Uterus (tissue), 4 donors: Measurements from ENCODE around the gene DAP. TPM values are rescaled to one million over a fixed set of nuclear protein-coding genes. Genes with fewer than 3 reads are reported as not detected.

Experiments
- DNase-seq, 2 donors: peaks; one replicate each; pipeline ENCODE4 v3.0.0-alpha.2; 2019 to 2020
- H3K27ac ChIP-seq, 2 donors: fragments of 200-600 bp; sonication (generic); 1 replicate in 1 of 2; 2 replicates in 1 of 2; pipeline ENCODE4 v1.5.1; 2016 to 2018
- H3K27me3 ChIP-seq, 2 donors: fragments of 200-600 bp; sonication (generic); one replicate each; pipeline ENCODE4 v1.5.1; 2018 to 2019; ENCODE audit warnings: control low read depth in 1 of 2
- H3K36me3 ChIP-seq, 2 donors: fragments of 200-600 bp; sonication (generic); one replicate each; pipeline ENCODE4 v1.5.1; 2019; ENCODE audit warnings: control low read depth in 1 of 2
- H3K4me1 ChIP-seq, 2 donors: fragments of 200-600 bp; sonication (generic); one replicate each; pipeline ENCODE4 v1.5.1; 2018 to 2019; ENCODE audit warnings: control low read depth in 1 of 2
- H3K4me3 ChIP-seq, 2 donors: fragments of 200-600 bp; sonication (generic); 1 replicate in 1 of 2; 2 replicates in 1 of 2; pipeline ENCODE4 v1.5.1; 2018 to 2019; ENCODE audit warnings: mild to moderate bottlenecking in 1 of 2
- H3K9me3 ChIP-seq, 2 donors: fragments of 200-600 bp; sonication (generic); one replicate each; pipeline ENCODE4 v1.5.1; 2019; ENCODE audit warnings: control low read depth in 1 of 2
- CTCF ChIP-seq, 4 experiments: fragments of 200-600 bp in 2 of 4; fragments of 450-650 bp in 2 of 4; sonication (generic) in 2 of 4; IDR thresholded peaks; one replicate each; pipeline ENCODE4 v1.5.1; 2016 to 2019; ENCODE audit warnings: antibody characterized with exemption in 4 of 4, mild to moderate bottlenecking in 2 of 4, moderate library complexity in 1 of 4
- POLR2A ChIP-seq, 2 donors: fragments of 450-650 bp; IDR thresholded peaks; one replicate each; pipeline ENCODE4 v1.6.1; 2016; ENCODE audit warnings: antibody characterized with exemption in 2 of 2, mild to moderate bottlenecking in 1 of 2, moderate library complexity in 1 of 2
- intact Hi-C: fragments of 100-400 bp; cut with DNase I; formaldehyde crosslinking; loops from one replicate; pipeline ENCODE4 v1.15.1; 2023; ENCODE audit warnings: low total_unique reads
- total RNA-seq, 4 donors: library from RNA; depleted of rRNA in 3 of 4; stranded (reverse); fragments of >200 nt in 3 of 4; gene quantifications; one replicate each; pipeline versions ENCODE4 v1.1.0 to v1.2.4, GENCODE V29; 2014 to 2023
- donor health status: DM: yes; HTN: yes; CAD: no.

DAP gene
- total RNA-seq, 4 donors from 2014 or later: 38.2 to 83.9 (median 50.0) TPM

GRCh38 chr5:10652151-10652550 is 108.9 kb downstream of the DAP start:
- Histone ChIP-seq H3K36me3 (no peaks in the 10 kb centered on the region), H3K9me3 (no peaks in the 10 kb centered on the region), H3K4me1 (no peaks in the 10 kb centered on the region), H3K27me3 (no peaks in the 10 kb centered on the region), H3K4me3 (no peak overlapping the region), H3K27ac (no peak overlapping the region)
- intact Hi-C loops: no loop called here
- no peak for DNase-seq
- TF ChIP-seq POLR2A (IDR thresholded peaks at IDR 0.05) (no peak), CTCF (IDR thresholded peaks at IDR 0.05) (no peak)

- H3K36me3 ChIP-seq: no peaks in the 10 kb centered on the region
- H3K4me1 ChIP-seq: no peaks in the 10 kb centered on the region
- no peak overlapping the region for H3K4me3 ChIP-seq
- intact Hi-C loops: no loop called here
- H3K27me3 ChIP-seq: no peaks in the 10 kb centered on the region
- H3K27ac ChIP-seq: no peak overlapping the region
- no peak for DNase-seq
- TF ChIP-seq CTCF (IDR thresholded peaks at IDR 0.05): no peak
- no peak for TF ChIP-seq POLR2A (IDR thresholded peaks at IDR 0.05)
- no peaks in the 10 kb centered on the region for H3K9me3 ChIP-seq
Observed at GRCh38 chr5:10649666-10650380, 111.2 kb downstream of the DAP start.

GRCh38 chr5:10648806-10649665 is 112.0 kb downstream of the DAP start:
- Histone ChIP-seq H3K4me3 (no peak overlapping the region), H3K27ac (no peak overlapping the region), H3K9me3 (no peaks in the 10 kb centered on the region), H3K36me3 (no peaks in the 10 kb centered on the region), H3K27me3 (no peaks in the 10 kb centered on the region), H3K4me1 (no peaks in the 10 kb centered on the region)
- no peak for DNase-seq
- intact Hi-C loops: no loop called here
- TF ChIP-seq CTCF (IDR thresholded peaks at IDR 0.05) (no peak), POLR2A (IDR thresholded peaks at IDR 0.05) (no peak)

GRCh38 chr5:10647640-10648039 is 113.4 kb downstream of the DAP start:
- H3K4me1 ChIP-seq: no peaks in the 10 kb centered on the region
- H3K27ac ChIP-seq: no peak overlapping the region
- intact Hi-C loops: no loop called here
- no peaks in the 10 kb centered on the region for H3K36me3 ChIP-seq
- no peaks in the 10 kb centered on the region for H3K27me3 ChIP-seq
- H3K9me3 ChIP-seq: no peaks in the 10 kb centered on the region
- TF ChIP-seq CTCF (IDR thresholded peaks at IDR 0.05): no peak
- no peak for TF ChIP-seq POLR2A (IDR thresholded peaks at IDR 0.05)
- H3K4me3 ChIP-seq: no peak overlapping the region
- DNase-seq: no peak

GRCh38 chr5:10645671-10646070 is 115.4 kb downstream of the DAP start:
- Histone ChIP-seq H3K4me1 (no peaks in the 10 kb centered on the region), H3K27me3 (no peaks in the 10 kb centered on the region), H3K9me3 (no peaks in the 10 kb centered on the region), H3K27ac (no peak overlapping the region), H3K36me3 (no peaks in the 10 kb centered on the region), H3K4me3 (no peak overlapping the region)
- intact Hi-C loops: no loop called here
- TF ChIP-seq CTCF (IDR thresholded peaks at IDR 0.05) (no peak), POLR2A (IDR thresholded peaks at IDR 0.05) (no peak)
- DNase-seq: no peak
